HEK293 (cell line): Measurements from ENCODE around the gene UBE2E1.

Experiments
- CTCF ChIA-PET: fragments of 350-600 bp; formaldehyde crosslinking; extraction: SDS; loops from one replicate; lab custom pipeline; 2021; ENCODE audit warnings: antibody characterized with exemption; lab: Yijun Ruan, JAX
- POLR2A ChIA-PET: fragments of 300-600 bp; formaldehyde crosslinking; extraction: SDS; loops from one replicate; lab custom pipeline; 2020; ENCODE audit warnings: antibody characterized with exemption, inconsistent platforms; lab: Yijun Ruan, JAX
- H3K27ac ChIP-seq: fragments of 200-500 bp; sonication (Bioruptor generic); 2 replicates; pipeline ENCODE4 v1.5.1; 2014; ENCODE audit warnings: low read depth, low read length, control low read depth, inconsistent platforms; ENCODE audit errors: extremely low read depth
- H3K36me3 ChIP-seq, 2 experiments: fragments of 200-500 bp in 1 of 2; sonication (Bioruptor generic) in 1 of 2; 1 replicate in 1 of 2; 2 replicates in 1 of 2; pipeline ENCODE4 v1.5.1; 2014 to 2017; ENCODE audit warnings: inconsistent platforms in 2 of 2, low read length in 2 of 2; ENCODE audit not compliant: control insufficient read depth in 2 of 2, insufficient read depth in 1 of 2
- H3K4me1 ChIP-seq: fragments of 200-500 bp; sonication (Bioruptor generic); 2 replicates; pipeline ENCODE4 v1.5.1; 2014; ENCODE audit warnings: mild to moderate bottlenecking, low read length, inconsistent platforms; ENCODE audit not compliant: control insufficient read depth, insufficient read depth
- H3K4me3 ChIP-seq: 2 replicates; pipeline ENCODE4 v1.5.1; 2011; ENCODE audit warnings: low read depth, mild to moderate bottlenecking, control low read depth, low read length, moderate library complexity
- H3K9me3 ChIP-seq: fragments of 200-500 bp; sonication (Bioruptor generic); 2 replicates; pipeline ENCODE4 v1.5.1; 2014; ENCODE audit warnings: low read depth, low read length, inconsistent platforms; ENCODE audit not compliant: control insufficient read depth, insufficient read depth
- HIC1 ChIP-seq: fragments of 450-650 bp; formaldehyde crosslinking; IDR thresholded peaks from 2 replicates; pipeline ENCODE4 v1.5.1; 2016; ENCODE audit warnings: missing biosample characterization, missing genetic modification characterization
- PRDM6 ChIP-seq: fragments of 450-650 bp; formaldehyde crosslinking; IDR thresholded peaks from 2 replicates; pipeline ENCODE4 v1.5.1; 2017; ENCODE audit warnings: missing biosample characterization, missing genetic modification characterization
- SCRT2 ChIP-seq: fragments of 450-650 bp; formaldehyde crosslinking; IDR thresholded peaks from 2 replicates; pipeline ENCODE4 v1.5.1; 2016; ENCODE audit warnings: missing biosample characterization, missing genetic modification characterization
- SP3 ChIP-seq: fragments of 450-650 bp; formaldehyde crosslinking; IDR thresholded peaks from 2 replicates; pipeline ENCODE4 v1.5.1; 2016; ENCODE audit warnings: missing biosample characterization, missing genetic modification characterization
- TCF7L2 ChIP-seq: IDR thresholded peaks from 2 replicates; pipeline ENCODE4 v1.6.1; 2011; ENCODE audit warnings: low read depth, mild to moderate bottlenecking, inconsistent platforms, low read length, moderate library complexity, borderline replicate concordance
- ZBTB21 ChIP-seq: fragments of 450-650 bp; formaldehyde crosslinking; IDR thresholded peaks from 2 replicates; pipeline ENCODE4 v1.5.1; 2017; ENCODE audit warnings: missing biosample characterization, missing genetic modification characterization
- ZFP37 ChIP-seq: fragments of 450-650 bp; formaldehyde crosslinking; IDR thresholded peaks from 2 replicates; pipeline ENCODE4 v1.5.1; 2016; ENCODE audit warnings: missing biosample characterization, missing genetic modification characterization
- ZNF114 ChIP-seq: fragments of 450-650 bp; formaldehyde crosslinking; IDR thresholded peaks from 2 replicates; pipeline ENCODE4 v1.5.0; 2017; ENCODE audit warnings: missing biosample characterization, missing genetic modification characterization
- ZNF184 ChIP-seq: fragments of 450-650 bp; IDR thresholded peaks from 2 replicates; pipeline ENCODE4 v1.5.1; 2018; ENCODE audit warnings: missing biosample characterization, mild to moderate bottlenecking, missing genetic modification characterization
- ZNF223 ChIP-seq: fragments of 450-650 bp; formaldehyde crosslinking; IDR thresholded peaks from 2 replicates; pipeline ENCODE4 v1.5.1; 2016; ENCODE audit warnings: missing biosample characterization, missing genetic modification characterization
- ZNF776 ChIP-seq: fragments of 450-650 bp; formaldehyde crosslinking; IDR thresholded peaks from 2 replicates; pipeline ENCODE4 v1.5.0; 2017; ENCODE audit warnings: missing biosample characterization, missing genetic modification characterization, borderline replicate concordance
- ZNF792 ChIP-seq: fragments of 450-650 bp; formaldehyde crosslinking; IDR thresholded peaks from 2 replicates; pipeline ENCODE4 v1.5.1; 2016; ENCODE audit warnings: missing biosample characterization, missing genetic modification characterization
- ZSCAN30 ChIP-seq: fragments of 450-650 bp; IDR thresholded peaks from 2 replicates; pipeline ENCODE4 v1.5.1; 2018; ENCODE audit warnings: missing biosample characterization, mild to moderate bottlenecking, missing genetic modification characterization, moderate library complexity
- TF ChIP-seq, protein P1 (sequence below): fragments of 450-650 bp; formaldehyde crosslinking; IDR thresholded peaks from 2 replicates; pipeline ENCODE4 v1.5.1; 2016; ENCODE audit warnings: missing biosample characterization, missing genetic modification characterization
- TF ChIP-seq, protein P2 (sequence below): fragments of 450-650 bp; formaldehyde crosslinking; IDR thresholded peaks from 2 replicates; pipeline ENCODE4 v1.5.0; 2017; ENCODE audit warnings: missing biosample characterization, missing genetic modification characterization, borderline replicate concordance
- TF ChIP-seq, protein P3 (sequence below): fragments of 450-650 bp; formaldehyde crosslinking; IDR thresholded peaks from 2 replicates; pipeline ENCODE4 v1.5.1; 2016; ENCODE audit warnings: missing biosample characterization, missing genetic modification characterization, borderline replicate concordance
- TF ChIP-seq, protein P4 (sequence below): fragments of 450-650 bp; formaldehyde crosslinking; IDR thresholded peaks from 2 replicates; pipeline ENCODE4 v1.5.1; 2016; ENCODE audit warnings: missing biosample characterization, missing genetic modification characterization

The UBE2E1 gene

GRCh38 chr3:23793528-23794134, 12.1 kb upstream of the UBE2E1 start:
- Histone ChIP-seq H3K9me3 (no peaks in the 10 kb centered on the region), H3K27ac (no peak overlapping the region), H3K4me3 (no peak overlapping the region), H3K4me1 (no peaks in the 10 kb centered on the region), H3K36me3 (no peaks in the 10 kb centered on the region)
- TF ChIP-seq, protein P1, sequence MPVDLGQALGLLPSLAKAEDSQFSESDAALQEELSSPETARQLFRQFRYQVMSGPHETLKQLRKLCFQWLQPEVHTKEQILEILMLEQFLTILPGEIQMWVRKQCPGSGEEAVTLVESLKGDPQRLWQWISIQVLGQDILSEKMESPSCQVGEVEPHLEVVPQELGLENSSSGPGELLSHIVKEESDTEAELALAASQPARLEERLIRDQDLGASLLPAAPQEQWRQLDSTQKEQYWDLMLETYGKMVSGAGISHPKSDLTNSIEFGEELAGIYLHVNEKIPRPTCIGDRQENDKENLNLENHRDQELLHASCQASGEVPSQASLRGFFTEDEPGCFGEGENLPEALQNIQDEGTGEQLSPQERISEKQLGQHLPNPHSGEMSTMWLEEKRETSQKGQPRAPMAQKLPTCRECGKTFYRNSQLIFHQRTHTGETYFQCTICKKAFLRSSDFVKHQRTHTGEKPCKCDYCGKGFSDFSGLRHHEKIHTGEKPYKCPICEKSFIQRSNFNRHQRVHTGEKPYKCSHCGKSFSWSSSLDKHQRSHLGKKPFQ (tag by site-specific recombination): no peak
- TF ChIP-seq ZFP37 (tag by site-specific recombination) (no peak), ZNF114 (no peak), SCRT2 (tag by site-specific recombination) (no peak), ZNF776 (tag by site-specific recombination) (no peak), ZSCAN30 (tag by site-specific recombination) (no peak), ZNF184 (no peak), ZBTB21 (no peak), TCF7L2 (no peak)
- TF ChIP-seq, protein P2, sequence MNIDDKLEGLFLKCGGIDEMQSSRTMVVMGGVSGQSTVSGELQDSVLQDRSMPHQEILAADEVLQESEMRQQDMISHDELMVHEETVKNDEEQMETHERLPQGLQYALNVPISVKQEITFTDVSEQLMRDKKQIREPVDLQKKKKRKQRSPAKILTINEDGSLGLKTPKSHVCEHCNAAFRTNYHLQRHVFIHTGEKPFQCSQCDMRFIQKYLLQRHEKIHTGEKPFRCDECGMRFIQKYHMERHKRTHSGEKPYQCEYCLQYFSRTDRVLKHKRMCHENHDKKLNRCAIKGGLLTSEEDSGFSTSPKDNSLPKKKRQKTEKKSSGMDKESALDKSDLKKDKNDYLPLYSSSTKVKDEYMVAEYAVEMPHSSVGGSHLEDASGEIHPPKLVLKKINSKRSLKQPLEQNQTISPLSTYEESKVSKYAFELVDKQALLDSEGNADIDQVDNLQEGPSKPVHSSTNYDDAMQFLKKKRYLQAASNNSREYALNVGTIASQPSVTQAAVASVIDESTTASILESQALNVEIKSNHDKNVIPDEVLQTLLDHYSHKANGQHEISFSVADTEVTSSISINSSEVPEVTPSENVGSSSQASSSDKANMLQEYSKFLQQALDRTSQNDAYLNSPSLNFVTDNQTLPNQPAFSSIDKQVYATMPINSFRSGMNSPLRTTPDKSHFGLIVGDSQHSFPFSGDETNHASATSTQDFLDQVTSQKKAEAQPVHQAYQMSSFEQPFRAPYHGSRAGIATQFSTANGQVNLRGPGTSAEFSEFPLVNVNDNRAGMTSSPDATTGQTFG (tag by site-specific recombination): no peak
- TF ChIP-seq, protein P3, sequence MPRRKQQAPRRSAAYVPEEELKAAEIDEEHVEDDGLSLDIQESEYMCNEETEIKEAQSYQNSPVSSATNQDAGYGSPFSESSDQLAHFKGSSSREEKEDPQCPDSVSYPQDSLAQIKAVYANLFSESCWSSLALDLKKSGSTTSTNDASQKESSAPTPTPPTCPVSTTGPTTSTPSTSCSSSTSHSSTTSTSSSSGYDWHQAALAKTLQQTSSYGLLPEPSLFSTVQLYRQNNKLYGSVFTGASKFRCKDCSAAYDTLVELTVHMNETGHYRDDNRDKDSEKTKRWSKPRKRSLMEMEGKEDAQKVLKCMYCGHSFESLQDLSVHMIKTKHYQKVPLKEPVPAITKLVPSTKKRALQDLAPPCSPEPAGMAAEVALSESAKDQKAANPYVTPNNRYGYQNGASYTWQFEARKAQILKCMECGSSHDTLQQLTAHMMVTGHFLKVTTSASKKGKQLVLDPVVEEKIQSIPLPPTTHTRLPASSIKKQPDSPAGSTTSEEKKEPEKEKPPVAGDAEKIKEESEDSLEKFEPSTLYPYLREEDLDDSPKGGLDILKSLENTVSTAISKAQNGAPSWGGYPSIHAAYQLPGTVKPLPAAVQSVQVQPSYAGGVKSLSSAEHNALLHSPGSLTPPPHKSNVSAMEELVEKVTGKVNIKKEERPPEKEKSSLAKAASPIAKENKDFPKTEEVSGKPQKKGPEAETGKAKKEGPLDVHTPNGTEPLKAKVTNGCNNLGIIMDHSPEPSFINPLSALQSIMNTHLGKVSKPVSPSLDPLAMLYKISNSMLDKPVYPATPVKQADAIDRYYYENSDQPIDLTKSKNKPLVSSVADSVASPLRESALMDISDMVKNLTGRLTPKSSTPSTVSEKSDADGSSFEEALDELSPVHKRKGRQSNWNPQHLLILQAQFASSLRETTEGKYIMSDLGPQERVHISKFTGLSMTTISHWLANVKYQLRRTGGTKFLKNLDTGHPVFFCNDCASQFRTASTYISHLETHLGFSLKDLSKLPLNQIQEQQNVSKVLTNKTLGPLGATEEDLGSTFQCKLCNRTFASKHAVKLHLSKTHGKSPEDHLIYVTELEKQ (tag by site-specific recombination): no peak
- POLR2A ChIA-PET: no interaction called here
- CTCF ChIA-PET: no interaction called here

GRCh38 chr3:23795096-23795495, 10.7 kb upstream of the UBE2E1 start:
- ChIA-PET POLR2A (no interaction called here), CTCF (no interaction called here)

More at GRCh38 chr3:23795096-23795495, 10.7 kb upstream of the UBE2E1 start:
- Histone ChIP-seq H3K4me1 (no peaks in the 10 kb centered on the region), H3K27ac (no peak overlapping the region), H3K36me3 (no peaks in the 10 kb centered on the region), H3K4me3 (no peak overlapping the region), H3K9me3 (no peaks in the 10 kb centered on the region)
- TF ChIP-seq ZNF223 (tag by site-specific recombination): no peak
- TF ChIP-seq, protein P4, sequence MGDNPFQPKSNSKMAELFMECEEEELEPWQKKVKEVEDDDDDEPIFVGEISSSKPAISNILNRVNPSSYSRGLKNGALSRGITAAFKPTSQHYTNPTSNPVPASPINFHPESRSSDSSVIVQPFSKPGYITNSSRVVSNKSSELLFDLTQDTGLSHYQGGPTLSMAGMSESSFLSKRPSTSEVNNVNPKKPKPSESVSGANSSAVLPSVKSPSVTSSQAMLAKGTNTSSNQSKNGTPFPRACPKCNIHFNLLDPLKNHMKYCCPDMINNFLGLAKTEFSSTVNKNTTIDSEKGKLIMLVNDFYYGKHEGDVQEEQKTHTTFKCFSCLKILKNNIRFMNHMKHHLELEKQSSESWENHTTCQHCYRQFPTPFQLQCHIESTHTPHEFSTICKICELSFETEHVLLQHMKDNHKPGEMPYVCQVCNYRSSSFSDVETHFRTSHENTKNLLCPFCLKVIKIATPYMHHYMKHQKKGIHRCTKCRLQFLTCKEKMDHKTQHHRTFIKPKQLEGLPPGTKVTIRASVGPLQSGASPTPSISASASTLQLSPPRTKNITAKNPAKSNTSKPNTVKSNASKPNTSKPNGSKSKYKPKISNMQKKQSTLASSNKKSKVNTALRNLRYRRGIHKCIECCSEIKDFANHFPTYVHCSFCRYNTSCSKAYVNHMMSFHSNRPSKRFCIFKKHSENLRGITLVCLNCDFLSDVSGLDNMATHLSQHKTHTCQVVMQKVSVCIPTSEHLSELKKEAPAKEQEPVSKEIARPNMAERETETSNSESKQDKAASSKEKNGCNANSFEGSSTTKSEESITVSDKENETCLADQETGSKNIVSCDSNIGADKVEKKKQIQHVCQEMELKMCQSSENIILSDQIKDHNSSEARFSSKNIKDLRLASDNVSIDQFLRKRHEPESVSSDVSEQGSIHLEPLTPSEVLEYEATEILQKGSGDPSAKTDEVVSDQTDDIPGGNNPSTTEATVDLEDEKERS (tag by site-specific recombination): no peak
- no peak for TF ChIP-seq ZNF792 (tag by site-specific recombination)
- TF ChIP-seq HIC1 (tag by site-specific recombination): no peak
- no peak for TF ChIP-seq PRDM6 (tag by site-specific recombination)
- no peak for TF ChIP-seq SP3
